Measurements from ENCODE around the gene NCOA5. TPM values are rescaled to one million over a fixed set of nuclear protein-coding genes. Genes with fewer than 3 reads are reported as not detected.

The NCOA5 gene
- total RNA-seq (2014; rRNA removed; shearing (Covaris generic)): 20.0 and 24.0 TPM in 2 replicates

- DNase-seq (ENCODE audit: low read depth): peak; percentile 97
Measured at GRCh38 chr20:46089417-46090388, at the start of gene NCOA5. NCOA5 (minus strand) TSS chr20:46089962; CDS start chr20:46079424, 10,538 bp downstream.

GRCh38 chr20:46139266-46139889, 49.6 kb upstream of the NCOA5 start:
- DNase-seq (ENCODE audit: low read depth): no peak

- DNase-seq (ENCODE audit: low read depth): no peak
Measured at GRCh38 chr20:46137816-46138215, 48.1 kb upstream of the NCOA5 start.

- no peak for DNase-seq (ENCODE audit: low read depth)
Measured at GRCh38 chr20:46135856-46136633, 46.3 kb upstream of the NCOA5 start.

- DNase-seq (ENCODE audit: low read depth): no peak
Measured at GRCh38 chr20:46134716-46135115, 45.0 kb upstream of the NCOA5 start.

GRCh38 chr20:46133886-46134654, 44.3 kb upstream of the NCOA5 start:
- no peak for DNase-seq (ENCODE audit: low read depth)

- peak; percentile 63 for DNase-seq (ENCODE audit: low read depth)
Measured at GRCh38 chr20:46132705-46133120, 43.0 kb upstream of the NCOA5 start.

GRCh38 chr20:46131396-46131795, 41.6 kb upstream of the NCOA5 start:
- peak; percentile 40 for DNase-seq (ENCODE audit: low read depth)

GRCh38 chr20:46130534-46130933, 40.8 kb upstream of the NCOA5 start:
- DNase-seq (ENCODE audit: low read depth): no peak

GRCh38 chr20:46129955-46130481, 40.3 kb upstream of the NCOA5 start:
- DNase-seq (ENCODE audit: low read depth): no peak

GRCh38 chr20:46128310-46129151, 38.8 kb upstream of the NCOA5 start:
- no peak for DNase-seq (ENCODE audit: low read depth)

- DNase-seq (ENCODE audit: low read depth): no peak
Measured at GRCh38 chr20:46127396-46128010, 37.7 kb upstream of the NCOA5 start.

- no peak for DNase-seq (ENCODE audit: low read depth)
Measured at GRCh38 chr20:46126440-46127056, 36.8 kb upstream of the NCOA5 start.

GRCh38 chr20:46123482-46124245, 33.9 kb upstream of the NCOA5 start:
- DNase-seq (ENCODE audit: low read depth): no peak

- DNase-seq (ENCODE audit: low read depth): no peak
Measured at GRCh38 chr20:46122516-46123481, 33.0 kb upstream of the NCOA5 start.

GRCh38 chr20:46122071-46122470, 32.3 kb upstream of the NCOA5 start:
- peak; percentile 90 for DNase-seq (ENCODE audit: low read depth)

Data from M059J (cell line).